IPS-18a (cell line): ENCODE results near the gene PDCD6IP.
A peak's percentile ranks its signal among the peaks of the same experiment; 100 is the strongest.
"Not testable (repeated sequence)": the region's sequence is repeated elsewhere in the genome, so short reads cannot be mapped to it uniquely, and the experiment has no call there.

Experiments used
- H3K27ac ChIP-seq: one replicate; pipeline ENCODE4 v1.5.1; 2013; ENCODE audit warnings: low read length
- H3K27me3 ChIP-seq: one replicate; pipeline ENCODE4 v1.6.1; 2013; ENCODE audit warnings: mild to moderate bottlenecking, low read length; ENCODE audit not compliant: control insufficient read depth, insufficient read depth
- H3K36me3 ChIP-seq: one replicate; pipeline ENCODE4 v1.6.1; 2013; ENCODE audit warnings: low read depth, low read length; ENCODE audit not compliant: control insufficient read depth
- H3K4me1 ChIP-seq: one replicate; pipeline ENCODE4 v1.6.1; 2013; ENCODE audit warnings: low read depth, low read length; ENCODE audit not compliant: control insufficient read depth
- H3K4me3 ChIP-seq: one replicate; pipeline ENCODE4 v1.5.1; 2013; ENCODE audit warnings: low read length
- H3K9ac ChIP-seq: one replicate; pipeline ENCODE4 v1.6.1; 2013; ENCODE audit warnings: mild to moderate bottlenecking, low read length, moderate library complexity
- H3K9me3 ChIP-seq: one replicate; pipeline ENCODE4 v1.6.1; 2013; ENCODE audit warnings: low read depth, low read length; ENCODE audit not compliant: control insufficient read depth

PDCD6IP gene

GRCh38 chr3:33779751-33780150 lies 18.7 kb upstream of the PDCD6IP start:
- H3K27ac ChIP-seq = no peak overlapping the region
- no peak overlapping the region for H3K4me3 ChIP-seq
- no peaks in the 10 kb centered on the region for H3K4me1 ChIP-seq
- H3K9ac ChIP-seq = no peak overlapping the region
- no peaks in the 10 kb centered on the region for H3K36me3 ChIP-seq
- H3K27me3 ChIP-seq = no peaks in the 10 kb centered on the region
- H3K9me3 ChIP-seq = no peaks in the 10 kb centered on the region

DNA sequence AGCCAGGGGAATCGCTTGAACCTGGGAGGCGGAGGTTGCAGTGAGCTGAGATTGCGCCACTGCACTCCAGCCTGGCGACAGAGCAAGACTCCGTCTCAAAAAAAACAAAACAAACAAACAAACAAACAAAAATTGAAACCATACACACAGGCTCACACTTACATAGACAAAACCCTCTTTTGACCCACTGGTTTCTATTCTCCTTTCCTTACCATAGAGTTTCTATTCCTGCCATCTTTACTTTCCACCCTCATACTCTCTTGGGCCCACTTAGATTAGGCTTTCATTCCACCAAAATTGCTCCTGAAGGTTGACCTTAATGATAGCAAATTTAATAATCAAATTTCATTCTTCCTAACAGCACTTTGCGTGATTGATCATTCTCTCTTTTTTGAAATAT lies 17.0 kb upstream of the PDCD6IP start:
- not testable (repeated sequence) for H3K4me1 ChIP-seq, H3K36me3 ChIP-seq, H3K9ac ChIP-seq, H3K27ac ChIP-seq, H3K27me3 ChIP-seq, H3K9me3 ChIP-seq, H3K4me3 ChIP-seq

DNA sequence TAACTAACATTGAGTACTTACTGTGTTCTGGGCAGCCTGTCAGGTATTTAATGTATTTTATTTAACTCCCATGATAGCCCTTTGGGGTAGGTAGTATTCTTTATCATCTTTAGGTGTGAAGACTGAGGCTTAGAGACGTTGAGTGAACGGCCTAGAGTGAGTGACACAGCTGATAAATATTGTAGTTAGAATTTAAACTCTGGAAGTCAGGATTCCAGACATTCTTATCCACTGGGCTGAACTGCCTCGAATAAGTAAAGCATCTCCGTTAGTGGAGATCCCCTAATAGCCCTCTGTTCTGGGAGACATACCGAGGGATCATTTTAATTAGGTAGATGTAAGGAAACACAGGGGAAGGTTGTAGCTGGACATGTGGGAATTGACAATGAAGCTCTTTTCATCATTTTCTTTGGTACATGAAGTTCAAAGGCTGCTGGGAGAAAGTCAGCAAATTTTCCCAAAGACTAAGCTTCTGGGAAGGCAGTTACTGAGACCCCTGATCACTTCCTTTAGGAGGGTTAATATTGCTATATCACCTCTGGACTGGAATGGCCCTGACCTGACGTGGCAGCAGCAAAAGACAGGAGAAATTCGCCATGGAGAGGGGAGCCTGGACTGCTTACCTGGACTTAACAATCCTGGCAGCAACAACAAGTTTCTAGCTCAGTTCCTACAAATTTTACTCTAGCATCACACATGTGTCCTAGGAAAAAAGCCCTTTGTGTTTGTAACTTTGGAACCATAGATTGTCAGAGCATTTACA lies 11.7 kb upstream of the PDCD6IP start:
- H3K9ac ChIP-seq = no peak overlapping the region
- peaks cover 19% of the 10 kb centered on the region for H3K4me1 ChIP-seq
- peak overlapping the region; percentile 18 for H3K4me3 ChIP-seq
- H3K27me3 ChIP-seq = peaks cover 10% of the 10 kb centered on the region
- no peaks in the 10 kb centered on the region for H3K36me3 ChIP-seq
- no peaks in the 10 kb centered on the region for H3K9me3 ChIP-seq
- no peak overlapping the region for H3K27ac ChIP-seq

- Histone ChIP-seq H3K9ac (no peak overlapping the region), H3K9me3 (no peaks in the 10 kb centered on the region), H3K4me3 (peak overlapping the region; percentile 18), H3K27me3 (peaks cover 10% of the 10 kb centered on the region), H3K27ac (no peak overlapping the region), H3K36me3 (no peaks in the 10 kb centered on the region), H3K4me1 (peaks cover 19% of the 10 kb centered on the region)
Measured at GRCh38 chr3:33787328-33788009, 11.0 kb upstream of the PDCD6IP start.

DNA sequence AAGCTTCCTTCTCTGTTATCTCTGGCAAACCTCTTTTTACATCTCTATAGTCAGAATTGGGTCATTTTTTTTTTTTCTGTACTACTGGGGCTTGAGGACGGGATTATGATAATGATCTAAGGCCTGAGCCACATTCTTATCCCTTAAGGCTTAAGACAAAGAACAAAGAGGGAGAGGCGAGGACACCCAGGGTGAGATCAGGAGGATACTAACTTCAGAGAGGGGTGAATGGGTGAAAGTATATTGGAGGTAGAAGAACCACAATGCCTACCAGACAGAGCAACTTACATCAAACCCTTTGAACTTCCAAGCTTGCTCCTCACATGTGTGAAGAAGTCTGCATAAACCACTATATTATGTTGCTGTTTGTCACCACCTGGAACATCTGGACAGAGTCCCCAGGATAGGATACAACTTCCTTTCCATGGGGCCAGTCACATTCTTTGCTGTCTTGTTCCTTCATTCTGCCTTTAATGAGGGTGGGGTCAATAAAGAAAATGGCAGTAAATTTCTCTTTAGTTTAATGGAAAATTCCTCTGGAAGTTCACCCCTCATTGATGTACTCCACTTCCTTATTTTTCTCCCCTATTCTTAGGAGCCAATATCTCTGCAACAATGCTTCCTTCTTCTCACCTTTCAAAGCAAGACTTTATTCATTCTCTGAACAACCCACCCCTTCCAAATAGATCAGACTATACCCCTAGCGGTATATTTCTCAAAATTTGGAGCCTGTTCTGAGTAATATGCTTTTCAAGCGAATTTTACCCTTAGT lies 9.1 kb upstream of the PDCD6IP start:
- H3K4me3 ChIP-seq = no peak overlapping the region
- peaks cover 19% of the 10 kb centered on the region for H3K4me1 ChIP-seq
- no peaks in the 10 kb centered on the region for H3K9me3 ChIP-seq
- peaks cover 10% of the 10 kb centered on the region for H3K27me3 ChIP-seq
- no peaks in the 10 kb centered on the region for H3K36me3 ChIP-seq
- H3K9ac ChIP-seq = no peak overlapping the region
- no peak overlapping the region for H3K27ac ChIP-seq

DNA sequence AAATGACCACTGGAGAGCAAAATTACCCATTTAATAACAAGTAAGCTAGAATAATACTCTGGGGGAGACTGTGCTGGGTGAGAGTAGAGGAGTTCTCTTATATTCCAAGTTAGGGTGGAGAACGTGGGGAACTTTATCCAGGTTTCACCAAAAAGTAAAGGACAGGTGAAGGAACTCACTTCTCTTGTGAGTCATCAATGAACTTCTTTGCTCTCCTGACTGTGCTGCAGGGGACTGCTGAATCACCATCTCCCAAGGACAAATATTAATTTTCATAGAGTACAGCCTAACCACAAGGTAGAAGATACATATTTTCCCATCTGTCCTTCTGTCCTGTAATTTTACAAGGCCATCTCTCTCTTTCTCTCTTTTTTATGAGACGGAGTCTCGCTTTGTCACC lies 8.3 kb upstream of the PDCD6IP start:
- Histone ChIP-seq H3K9me3 (no peaks in the 10 kb centered on the region), H3K9ac (no peak overlapping the region), H3K36me3 (no peaks in the 10 kb centered on the region), H3K4me1 (peaks cover 19% of the 10 kb centered on the region), H3K4me3 (no peak overlapping the region), H3K27me3 (peaks cover 10% of the 10 kb centered on the region), H3K27ac (no peak overlapping the region)

- Histone ChIP-seq H3K9ac (no peak overlapping the region), H3K9me3 (no peaks in the 10 kb centered on the region), H3K36me3 (no peaks in the 10 kb centered on the region), H3K27me3 (peaks cover 9% of the 10 kb centered on the region), H3K4me1 (peaks cover 17% of the 10 kb centered on the region), H3K27ac (no peak overlapping the region), H3K4me3 (no peak overlapping the region)
Measured at GRCh38 chr3:33791477-33792166, 6.8 kb upstream of the PDCD6IP start.

- no peak overlapping the region for H3K4me3 ChIP-seq
- no peaks in the 10 kb centered on the region for H3K36me3 ChIP-seq
- no peaks in the 10 kb centered on the region for H3K9me3 ChIP-seq
- no peak overlapping the region for H3K9ac ChIP-seq
- peaks cover 10% of the 10 kb centered on the region for H3K4me1 ChIP-seq
- no peak overlapping the region for H3K27ac ChIP-seq
- H3K27me3 ChIP-seq = peaks cover 4% of the 10 kb centered on the region
Measured at GRCh38 chr3:33792167-33792892, 6.1 kb upstream of the PDCD6IP start.

DNA sequence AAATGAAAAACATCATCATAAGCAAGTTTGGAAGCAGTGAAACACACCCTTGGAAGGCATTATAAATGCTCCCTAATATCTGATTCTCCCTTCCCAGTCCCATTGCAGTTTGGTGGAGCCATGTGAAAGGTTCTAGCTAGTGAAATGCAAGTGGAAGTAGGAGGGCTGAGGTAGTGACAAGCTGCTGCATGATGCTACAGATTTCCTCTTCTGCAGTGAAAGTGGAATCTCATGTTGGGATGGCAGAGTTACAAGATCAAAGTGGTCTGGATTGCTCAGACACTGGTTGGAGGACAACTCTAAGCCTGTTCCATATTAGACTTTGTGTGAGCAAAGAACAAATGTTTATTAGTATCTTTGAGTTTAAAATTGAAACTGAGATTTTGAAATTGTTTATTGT lies 3.3 kb upstream of the PDCD6IP start:
- Histone ChIP-seq H3K36me3 (no peaks in the 10 kb centered on the region), H3K4me1 (no peaks in the 10 kb centered on the region), H3K27me3 (peaks cover 1% of the 10 kb centered on the region), H3K4me3 (no peak overlapping the region), H3K9me3 (no peaks in the 10 kb centered on the region), H3K9ac (no peak overlapping the region), H3K27ac (no peak overlapping the region)

DNA sequence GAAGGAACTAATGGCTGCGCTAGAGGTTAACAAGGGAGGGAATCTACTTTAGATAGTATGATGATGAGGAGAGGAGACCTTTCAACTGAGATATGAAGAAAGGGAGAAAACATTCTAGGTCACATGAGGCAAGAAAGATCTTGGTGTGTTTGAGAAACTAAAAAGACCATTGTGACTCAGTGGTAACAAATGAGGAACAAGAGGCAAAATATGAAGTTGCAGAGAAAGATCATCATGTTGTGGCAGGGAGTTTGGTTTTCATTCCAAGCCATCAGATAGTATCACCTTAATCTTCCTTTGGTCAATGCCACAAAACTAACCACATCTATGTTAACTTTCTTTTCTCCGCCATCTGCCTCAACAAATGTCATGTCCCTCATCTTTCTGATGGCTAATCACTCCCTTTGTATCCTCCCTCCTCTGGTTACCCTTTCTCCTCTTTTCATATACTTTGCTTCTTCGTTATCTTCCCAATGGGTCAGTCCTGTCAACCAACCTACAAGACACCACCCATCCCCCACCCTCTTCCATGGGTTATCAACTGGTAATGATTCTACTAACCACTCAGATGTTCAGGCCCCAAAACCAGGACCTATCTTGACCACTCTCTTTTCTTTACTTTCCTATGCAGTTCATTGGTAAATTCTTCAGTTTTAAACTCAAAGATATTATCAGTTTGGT lies 2.4 kb upstream of the PDCD6IP start:
- H3K27ac ChIP-seq = no peak overlapping the region
- no peaks in the 10 kb centered on the region for H3K4me1 ChIP-seq
- no peaks in the 10 kb centered on the region for H3K27me3 ChIP-seq
- H3K36me3 ChIP-seq = no peaks in the 10 kb centered on the region
- H3K9me3 ChIP-seq = no peaks in the 10 kb centered on the region
- H3K9ac ChIP-seq = no peak overlapping the region
- no peak overlapping the region for H3K4me3 ChIP-seq
